Mononuclear cell (primary cell): ENCODE measurements around the gene KCNG1. TPM values are rescaled to one million over a fixed set of nuclear protein-coding genes. Genes with fewer than 3 reads are reported as not detected.
"Not testable (repeated sequence)": the region's sequence is repeated elsewhere in the genome, so short reads cannot be mapped to it uniquely, and the experiment has no call there.

Source experiments
- H3K27me3 ChIP-seq: 2 replicates; pipeline ENCODE4 v1.6.0; 2011; ENCODE audit warnings: low read length, control low read depth; ENCODE audit not compliant: insufficient read depth
- H3K4me1 ChIP-seq: 2 replicates; pipeline ENCODE4 v1.5.1; 2011; ENCODE audit warnings: mild to moderate bottlenecking, low read length, control low read depth; ENCODE audit not compliant: insufficient read depth
- H3K4me3 ChIP-seq: 2 replicates; pipeline ENCODE4 v1.5.1; 2011; ENCODE audit warnings: mild to moderate bottlenecking, low read length, moderate library complexity
- H3K9me3 ChIP-seq: 2 replicates; pipeline ENCODE4 v1.5.1; 2011; ENCODE audit warnings: low read depth, mild to moderate bottlenecking, control low read depth, low read length
- total RNA-seq: library from RNA; depleted of rRNA; stranded (reverse); fragments of >200 nt; gene quantifications from one replicate; pipeline ENCODE4 v1.2.3, GENCODE V29; 2012

The KCNG1 gene
- total RNA-seq, 1 donor = 2.3 TPM

- H3K4me1 ChIP-seq = no peaks in the 10 kb centered on the region
- H3K27me3 ChIP-seq = no peaks in the 10 kb centered on the region
- H3K4me3 ChIP-seq = no peak overlapping the region
- H3K9me3 ChIP-seq = no peaks in the 10 kb centered on the region
Observed at GRCh38 chr20:50992336-50992732, 30.6 kb downstream of the KCNG1 start.

GRCh38 chr20:50991076-50991475, 31.8 kb downstream of the KCNG1 start:
- Histone ChIP-seq H3K4me1 (no peaks in the 10 kb centered on the region), H3K27me3 (peaks cover 4% of the 10 kb centered on the region), H3K4me3 (no peak overlapping the region), H3K9me3 (no peaks in the 10 kb centered on the region)

- Histone ChIP-seq H3K4me3 (no peak overlapping the region), H3K4me1 (no peaks in the 10 kb centered on the region), H3K9me3 (no peaks in the 10 kb centered on the region), H3K27me3 (peaks cover 6% of the 10 kb centered on the region)
Observed at GRCh38 chr20:50987493-50988210, 35.3 kb downstream of the KCNG1 start.

DNA sequence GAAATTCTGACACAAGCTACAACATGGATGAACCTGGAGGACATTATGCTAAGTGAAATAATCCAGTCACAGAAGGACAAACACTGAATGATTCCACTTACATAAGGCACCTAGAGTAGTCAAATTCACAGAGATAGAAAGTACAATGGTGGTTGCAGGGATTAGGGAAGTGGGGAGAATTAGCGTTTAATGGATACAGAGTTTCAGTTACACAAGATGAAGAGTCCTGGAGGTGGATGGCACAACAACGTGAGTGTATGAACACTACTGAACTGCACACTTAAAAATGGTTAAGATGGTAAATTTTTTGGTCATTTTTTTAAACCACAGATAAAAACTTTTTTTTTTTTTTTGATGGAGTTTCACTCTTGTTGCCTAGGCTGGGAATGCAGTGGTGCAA, 39.6 kb downstream of the KCNG1 start:
- Histone ChIP-seq H3K9me3 (no peaks in the 10 kb centered on the region), H3K27me3 (peaks cover 6% of the 10 kb centered on the region), H3K4me1 (peaks cover 4% of the 10 kb centered on the region), H3K4me3 (no peak overlapping the region)

DNA sequence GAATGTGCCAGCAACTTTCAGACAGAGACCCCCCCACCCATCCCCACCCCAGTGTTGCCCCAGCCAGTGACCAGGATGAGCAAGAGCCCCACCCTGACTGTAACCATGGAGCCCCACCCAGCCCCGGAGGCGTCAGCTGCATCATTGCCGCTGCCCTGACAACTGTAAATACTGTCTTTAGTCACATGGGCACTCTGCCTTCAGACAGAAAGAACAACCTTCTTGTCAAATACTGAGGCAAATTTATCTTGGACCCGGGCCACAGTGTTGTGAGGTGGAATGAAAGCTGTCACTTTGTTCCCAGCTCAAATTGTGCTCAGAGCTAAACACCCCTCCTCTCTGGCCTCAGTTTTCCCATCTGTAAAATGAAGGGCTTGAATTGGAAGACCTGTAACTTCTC, 40.5 kb downstream of the KCNG1 start:
- no peaks in the 10 kb centered on the region for H3K9me3 ChIP-seq
- H3K4me1 ChIP-seq = peaks cover 4% of the 10 kb centered on the region
- peaks cover 6% of the 10 kb centered on the region for H3K27me3 ChIP-seq
- H3K4me3 ChIP-seq = no peak overlapping the region

DNA sequence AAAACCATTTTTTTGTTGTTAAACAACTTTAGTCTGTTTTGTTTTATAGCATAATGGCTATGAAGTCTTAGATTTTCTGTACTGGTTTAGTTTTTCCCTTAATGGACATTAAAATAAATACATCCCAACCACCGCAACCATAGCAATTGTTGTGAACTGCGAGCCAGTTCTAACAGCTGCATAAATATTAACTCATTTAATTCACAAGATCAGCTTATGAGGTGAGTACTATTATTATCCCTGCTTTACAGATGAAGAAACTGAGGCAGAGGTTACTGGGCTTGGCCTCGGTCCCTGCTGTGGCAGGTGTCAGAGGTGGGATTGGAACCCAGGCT, 41.2 kb downstream of the KCNG1 start:
- H3K9me3 ChIP-seq = no peaks in the 10 kb centered on the region
- peaks cover 4% of the 10 kb centered on the region for H3K4me1 ChIP-seq
- no peak overlapping the region for H3K4me3 ChIP-seq
- H3K27me3 ChIP-seq = peaks cover 2% of the 10 kb centered on the region

GRCh38 chr20:50980851-50981713, 41.8 kb downstream of the KCNG1 start:
- Histone ChIP-seq H3K9me3 (no peaks in the 10 kb centered on the region), H3K4me3 (no peak overlapping the region), H3K4me1 (peaks cover 4% of the 10 kb centered on the region), H3K27me3 (peaks cover 2% of the 10 kb centered on the region)

DNA sequence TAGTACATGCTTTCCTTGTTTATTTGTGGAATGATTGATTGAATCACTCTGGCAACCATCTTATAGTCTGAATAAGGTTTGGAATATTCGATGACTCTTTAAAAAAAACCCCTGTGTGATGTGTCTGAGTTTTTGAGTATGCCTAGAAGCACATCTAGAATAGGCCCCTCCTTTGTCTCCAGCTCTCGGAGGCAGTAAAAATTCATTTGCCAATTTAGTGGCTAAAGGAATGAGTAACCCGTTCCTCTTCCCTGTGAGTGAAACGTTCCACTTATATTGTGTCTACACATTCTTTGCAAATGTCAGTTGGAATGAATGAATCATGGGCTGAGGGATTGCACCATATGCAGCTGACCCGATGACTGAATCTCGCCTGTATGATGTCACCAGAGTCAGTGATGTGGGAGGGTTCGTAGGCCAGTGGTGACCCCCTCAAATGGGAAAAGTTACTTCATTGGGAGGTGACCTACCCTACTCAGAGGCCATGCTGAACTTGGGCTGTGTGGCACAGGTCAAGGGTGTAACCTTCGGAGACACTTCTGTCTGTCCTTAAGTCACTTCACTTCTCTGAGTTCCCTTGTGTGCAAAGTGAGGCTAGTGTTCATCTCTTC, 42.7 kb downstream of the KCNG1 start:
- H3K4me1 ChIP-seq = peaks cover 4% of the 10 kb centered on the region
- H3K27me3 ChIP-seq = peaks cover 2% of the 10 kb centered on the region

DNA sequence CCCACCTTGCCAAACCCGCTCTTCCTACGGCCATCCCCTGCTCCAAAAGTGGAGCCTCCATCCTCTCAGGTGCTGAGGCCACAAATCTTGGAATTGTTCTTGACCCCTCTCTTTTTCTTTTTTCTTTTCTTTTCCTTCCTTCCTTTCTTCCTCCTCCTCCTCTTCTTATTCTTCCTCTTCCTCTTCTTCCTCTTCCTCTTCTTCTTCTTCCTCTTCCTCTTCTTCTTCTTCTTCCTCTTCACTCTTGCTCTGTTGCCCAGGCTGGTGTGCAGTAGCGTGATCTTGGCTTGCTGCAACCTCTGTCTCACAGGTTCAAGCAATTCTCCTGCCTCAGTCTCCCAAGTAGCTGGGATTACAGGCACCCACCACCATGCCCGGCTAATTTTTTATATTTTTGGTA, 44.4 kb downstream of the KCNG1 start:
- H3K27me3 ChIP-seq, H3K4me1 ChIP-seq, H3K9me3 ChIP-seq, H3K4me3 ChIP-seq: not testable (repeated sequence)

More for the DNA sequence above, 42.7 kb downstream of the KCNG1 start:
- H3K9me3 ChIP-seq = no peaks in the 10 kb centered on the region
- no peak overlapping the region for H3K4me3 ChIP-seq

GRCh38 chr20:50977066-50978021, 45.6 kb downstream of the KCNG1 start:
- Histone ChIP-seq H3K4me3 (no peak overlapping the region), H3K4me1 (peaks cover 4% of the 10 kb centered on the region), H3K9me3 (no peaks in the 10 kb centered on the region), H3K27me3 (no peaks in the 10 kb centered on the region)

GRCh38 chr20:50975701-50976330, 47.1 kb downstream of the KCNG1 start:
- H3K4me1 ChIP-seq = no peaks in the 10 kb centered on the region
- H3K9me3 ChIP-seq = no peaks in the 10 kb centered on the region
- no peak overlapping the region for H3K4me3 ChIP-seq
- H3K27me3 ChIP-seq = no peaks in the 10 kb centered on the region

- Histone ChIP-seq H3K4me3 (no peak overlapping the region), H3K4me1 (no peaks in the 10 kb centered on the region)
Observed at GRCh38 chr20:50969912-50970311, 53.0 kb downstream of the KCNG1 start.

GRCh38 chr20:50969435-50969834, 53.5 kb downstream of the KCNG1 start:
- Histone ChIP-seq H3K4me3 (no peak overlapping the region), H3K4me1 (no peaks in the 10 kb centered on the region)

More at GRCh38 chr20:50969912-50970311, 53.0 kb downstream of the KCNG1 start:
- Histone ChIP-seq H3K9me3 (no peaks in the 10 kb centered on the region), H3K27me3 (no peaks in the 10 kb centered on the region)

DNA sequence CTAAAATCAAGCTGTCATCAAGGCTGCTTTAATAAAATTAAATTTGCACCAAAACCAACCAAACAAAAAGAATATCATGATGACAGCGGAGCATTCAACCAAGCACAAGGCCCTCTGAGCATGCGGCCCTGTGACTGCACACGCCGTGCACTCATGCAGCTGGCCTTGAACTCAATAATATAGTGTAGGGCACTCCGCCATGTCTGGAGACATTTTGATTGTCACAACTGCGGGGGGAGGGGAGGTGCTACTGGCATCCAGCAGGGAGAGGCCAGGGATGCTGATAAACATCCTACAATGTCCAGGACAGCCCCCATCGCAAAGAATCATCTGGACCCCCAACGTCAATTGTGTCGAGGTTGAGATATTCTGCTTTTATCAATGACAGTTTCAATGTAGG, 54.6 kb downstream of the KCNG1 start:
- H3K9me3 ChIP-seq = no peaks in the 10 kb centered on the region
- no peaks in the 10 kb centered on the region for H3K4me1 ChIP-seq
- no peak overlapping the region for H3K4me3 ChIP-seq
- H3K27me3 ChIP-seq = no peaks in the 10 kb centered on the region

More at GRCh38 chr20:50969435-50969834, 53.5 kb downstream of the KCNG1 start:
- Histone ChIP-seq H3K9me3 (no peaks in the 10 kb centered on the region), H3K27me3 (no peaks in the 10 kb centered on the region)
